WERI-Rb-1 (cell line): ENCODE data around the gene GOLGA3.
A peak's percentile ranks its signal among the peaks of the same experiment; 100 is the strongest.
"Not testable (repeated sequence)": the region's sequence is repeated elsewhere in the genome, so short reads cannot be mapped to it uniquely, and the experiment has no call there.

Experiments used
- DNase-seq: peaks from one replicate; pipeline ENCODE4 v3.0.0-alpha.2; 2020
- H3K27ac ChIP-seq: fragments of 250-450 bp; sonication (Bioruptor Pico); 2 replicates; pipeline ENCODE4 v1.5.1; 2020; ENCODE audit warnings: mild to moderate bottlenecking, moderate library complexity
- H3K27me3 ChIP-seq: fragments of 250-450 bp; sonication (Bioruptor Pico); 2 replicates; pipeline ENCODE4 v1.5.1; 2021; ENCODE audit warnings: mild to moderate bottlenecking, low read depth, moderate library complexity; ENCODE audit not compliant: insufficient read depth, severe bottlenecking
- H3K36me3 ChIP-seq: fragments of 250-450 bp; sonication (Bioruptor Pico); 2 replicates; pipeline ENCODE4 v1.5.1; 2020; ENCODE audit warnings: mild to moderate bottlenecking, moderate library complexity
- H3K4me3 ChIP-seq: 2 replicates; pipeline ENCODE4 v1.5.1; 2011; ENCODE audit warnings: low read depth, mild to moderate bottlenecking, control low read depth, low read length
- H3K9me3 ChIP-seq: fragments of 250-450 bp; sonication (Bioruptor Pico); 2 replicates; pipeline ENCODE4 v1.5.1; 2021; ENCODE audit warnings: mild to moderate bottlenecking, moderate library complexity; ENCODE audit not compliant: severe bottlenecking
- TF ChIP-seq, protein P1 (sequence below): IDR thresholded peaks from 2 replicates; pipeline ENCODE4 v1.5.1; 2011; ENCODE audit warnings: low read depth, mild to moderate bottlenecking, control low read depth, inconsistent platforms, low read length

GOLGA3 gene

DNA sequence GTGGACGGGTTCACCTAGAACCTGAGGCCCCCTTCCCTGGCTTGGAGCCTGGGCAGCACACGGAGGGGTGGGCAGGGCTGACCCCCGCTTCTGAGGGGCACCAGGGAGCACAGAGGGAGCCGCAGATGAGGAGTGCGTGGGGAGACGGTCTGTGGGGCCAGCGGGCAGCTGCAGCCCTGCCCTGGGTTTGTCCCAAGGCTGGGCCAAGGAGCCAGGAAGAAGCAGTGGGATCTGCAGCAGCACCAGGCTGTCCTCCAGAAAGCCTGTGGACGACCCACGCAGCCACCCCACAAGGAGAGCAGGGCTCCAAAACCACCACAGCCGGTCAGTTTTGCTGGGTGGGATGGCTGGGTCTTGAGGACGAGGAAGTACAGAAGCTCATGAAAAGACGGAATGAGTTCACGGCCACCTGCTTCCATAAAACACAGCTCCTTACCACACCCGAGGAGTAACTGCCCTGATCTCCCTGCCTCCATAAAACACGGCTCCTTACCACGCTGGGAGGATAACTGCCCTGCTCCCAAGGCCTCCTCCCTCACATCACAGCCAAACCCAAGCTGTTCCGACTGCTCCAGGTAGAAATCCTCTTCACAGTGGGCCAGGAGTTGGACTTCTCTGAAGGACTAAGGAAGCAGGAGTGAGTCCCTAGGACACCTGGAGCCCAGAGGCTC, 9.9 kb upstream of the GOLGA3 start:
- H3K4me3 ChIP-seq: no peak overlapping the region
- no peaks in the 10 kb centered on the region for H3K9me3 ChIP-seq
- no peaks in the 10 kb centered on the region for H3K27me3 ChIP-seq
- TF ChIP-seq, protein P1, sequence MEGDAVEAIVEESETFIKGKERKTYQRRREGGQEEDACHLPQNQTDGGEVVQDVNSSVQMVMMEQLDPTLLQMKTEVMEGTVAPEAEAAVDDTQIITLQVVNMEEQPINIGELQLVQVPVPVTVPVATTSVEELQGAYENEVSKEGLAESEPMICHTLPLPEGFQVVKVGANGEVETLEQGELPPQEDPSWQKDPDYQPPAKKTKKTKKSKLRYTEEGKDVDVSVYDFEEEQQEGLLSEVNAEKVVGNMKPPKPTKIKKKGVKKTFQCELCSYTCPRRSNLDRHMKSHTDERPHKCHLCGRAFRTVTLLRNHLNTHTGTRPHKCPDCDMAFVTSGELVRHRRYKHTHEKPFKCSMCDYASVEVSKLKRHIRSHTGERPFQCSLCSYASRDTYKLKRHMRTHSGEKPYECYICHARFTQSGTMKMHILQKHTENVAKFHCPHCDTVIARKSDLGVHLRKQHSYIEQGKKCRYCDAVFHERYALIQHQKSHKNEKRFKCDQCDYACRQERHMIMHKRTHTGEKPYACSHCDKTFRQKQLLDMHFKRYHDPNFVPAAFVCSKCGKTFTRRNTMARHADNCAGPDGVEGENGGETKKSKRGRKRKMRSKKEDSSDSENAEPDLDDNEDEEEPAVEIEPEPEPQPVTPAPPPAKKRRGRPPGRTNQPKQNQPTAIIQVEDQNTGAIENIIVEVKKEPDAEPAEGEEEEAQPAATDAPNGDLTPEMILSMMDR: no peak
- peaks cover 43% of the 10 kb centered on the region for H3K36me3 ChIP-seq
- H3K27ac ChIP-seq: peak overlapping the region; percentile 89
- no peak for DNase-seq

DNA sequence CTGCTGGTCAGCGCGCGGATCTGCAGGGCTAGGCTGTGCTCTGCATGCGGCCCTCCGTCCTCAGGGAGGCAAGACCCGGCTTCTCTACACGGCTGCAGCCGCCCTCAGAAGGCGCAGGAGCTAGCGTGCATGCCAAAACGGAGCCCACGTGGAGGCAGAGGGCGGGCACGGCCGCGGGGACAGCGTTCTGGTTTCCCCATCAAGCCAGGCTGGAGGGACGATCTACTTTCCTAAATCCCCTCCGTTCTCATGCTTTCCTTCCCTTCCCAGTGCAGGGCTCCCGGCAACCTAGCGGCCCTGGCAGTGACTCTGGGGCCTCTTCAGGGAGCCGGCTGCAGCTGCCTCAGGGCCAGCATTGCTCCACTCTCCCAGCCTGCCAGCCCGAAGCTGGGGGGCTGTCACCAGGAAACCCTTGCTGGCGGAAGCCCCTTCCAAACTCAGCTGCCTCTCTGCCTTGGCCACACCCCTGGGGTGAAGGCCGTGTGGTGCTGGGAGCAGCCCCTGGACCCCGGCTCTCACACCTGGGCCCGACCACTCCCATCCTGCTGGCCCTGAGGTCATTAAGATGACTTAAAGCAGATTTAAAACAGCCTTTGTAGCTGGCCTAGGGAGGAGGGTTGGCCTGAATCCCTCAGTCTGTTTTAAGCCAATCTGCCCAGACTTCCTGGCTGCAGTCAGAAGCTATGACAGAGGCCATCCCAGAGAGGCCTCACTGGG, 9.2 kb upstream of the GOLGA3 start:
- H3K9me3 ChIP-seq: no peaks in the 10 kb centered on the region
- H3K27me3 ChIP-seq: no peaks in the 10 kb centered on the region
- peak overlapping the region; percentile 89 for H3K27ac ChIP-seq
- peaks cover 36% of the 10 kb centered on the region for H3K36me3 ChIP-seq
- TF ChIP-seq, protein P1: no peak
- peak; percentile 79 for DNase-seq
- H3K4me3 ChIP-seq: no peak overlapping the region

DNA sequence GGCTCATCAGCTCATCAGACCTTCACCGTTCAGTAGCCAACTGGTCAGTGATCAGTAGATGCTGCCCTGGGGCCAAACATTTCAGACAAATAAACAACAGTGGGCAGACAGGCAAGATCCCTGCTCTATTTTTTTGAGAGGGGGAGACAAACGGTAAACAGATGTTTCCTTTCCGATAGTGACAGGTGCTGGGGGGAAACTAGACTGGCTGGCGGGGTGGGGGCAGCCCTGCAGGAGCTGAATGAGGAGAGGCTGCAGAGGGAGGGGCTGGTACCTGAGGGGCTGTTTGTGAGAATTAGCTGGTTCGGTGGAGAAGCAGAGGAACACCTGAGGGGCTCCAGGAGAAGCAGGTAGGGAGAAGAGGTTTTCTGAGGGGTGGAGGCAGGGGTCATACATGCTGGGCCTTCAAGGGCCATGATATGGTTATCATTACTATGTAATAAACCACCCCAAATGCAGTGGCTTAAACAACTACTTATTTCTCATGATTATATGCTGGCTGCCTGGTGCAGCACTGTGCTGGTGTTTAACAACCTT, 8.2 kb upstream of the GOLGA3 start:
- no peaks in the 10 kb centered on the region for H3K27me3 ChIP-seq
- peak overlapping the region; percentile 89 for H3K27ac ChIP-seq
- H3K36me3 ChIP-seq: peaks cover 31% of the 10 kb centered on the region
- peak overlapping the region; percentile 11 for H3K4me3 ChIP-seq
- no peak for DNase-seq
- H3K9me3 ChIP-seq: no peaks in the 10 kb centered on the region
- TF ChIP-seq, protein P1: no peak

DNA sequence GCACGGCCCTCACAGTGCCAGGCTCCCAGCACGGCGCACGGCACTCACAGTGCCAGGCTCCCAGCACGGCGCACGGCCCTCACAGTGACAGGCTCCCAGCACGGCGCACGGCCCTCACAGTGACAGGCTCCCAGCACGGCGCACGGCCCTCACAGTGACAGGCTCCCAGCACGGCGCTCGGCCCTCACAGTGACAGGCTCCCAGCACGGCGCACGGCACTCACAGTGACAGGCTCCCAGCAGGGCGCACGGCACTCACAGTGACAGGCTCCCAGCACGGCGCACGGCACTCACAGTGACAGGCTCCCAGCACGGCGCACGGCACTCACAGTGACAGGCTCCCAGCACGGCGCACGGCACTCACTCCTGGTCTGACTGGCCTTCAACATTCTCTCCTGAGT, 7.6 kb upstream of the GOLGA3 start:
- peaks cover 26% of the 10 kb centered on the region for H3K36me3 ChIP-seq
- peak overlapping the region; percentile 11 for H3K4me3 ChIP-seq
- not testable (repeated sequence) for DNase-seq, H3K27me3 ChIP-seq, H3K9me3 ChIP-seq
- H3K27ac ChIP-seq: peak overlapping the region; percentile 89; the same call in 1 of the 2 replicates

DNA sequence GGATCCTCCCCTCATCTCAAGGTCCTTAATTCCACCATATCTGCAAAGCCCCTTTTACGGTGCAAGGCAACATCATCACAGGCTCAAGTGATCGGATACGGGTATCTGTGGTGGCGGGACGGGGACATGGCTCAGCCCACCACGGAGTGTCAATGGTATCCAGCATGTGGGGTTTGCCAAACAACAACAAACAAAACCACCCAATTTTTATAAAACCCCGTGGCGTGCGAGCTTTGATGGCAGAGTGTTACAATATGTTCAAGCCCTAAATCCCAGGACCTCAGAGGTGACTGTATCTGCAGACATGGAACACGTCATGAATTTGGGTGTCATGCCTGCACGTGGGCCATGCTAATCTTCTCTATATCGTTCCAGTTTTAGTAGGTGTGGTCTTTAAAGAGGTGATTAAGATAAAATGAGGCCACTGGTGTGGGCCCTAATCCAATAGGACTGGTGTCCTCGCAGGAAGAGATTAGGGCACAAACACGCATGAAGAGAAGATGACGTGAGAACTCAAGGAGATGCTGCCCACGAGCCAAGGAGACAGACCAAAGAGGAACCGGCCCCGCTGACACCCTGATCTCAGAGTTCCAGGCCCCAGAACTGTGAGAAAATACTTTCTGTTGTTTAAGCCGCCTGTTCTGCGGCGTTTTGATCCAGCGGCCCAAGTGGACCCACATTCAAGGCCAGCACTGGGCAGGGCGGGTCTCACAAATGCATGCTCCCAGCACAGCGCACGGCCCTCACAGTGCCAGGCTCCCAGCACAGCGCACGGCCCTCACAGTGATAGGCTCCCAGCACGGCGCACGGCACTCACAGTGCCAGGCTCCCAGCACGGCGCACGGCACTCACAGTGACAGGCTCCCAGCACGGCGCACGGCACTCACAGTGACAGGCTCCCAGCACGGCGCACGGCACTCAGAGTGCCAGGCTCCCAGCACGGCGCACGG, 6.7 kb upstream of the GOLGA3 start:
- no peaks in the 10 kb centered on the region for H3K27me3 ChIP-seq
- peaks cover 19% of the 10 kb centered on the region for H3K36me3 ChIP-seq
- TF ChIP-seq, protein P1: no peak
- H3K4me3 ChIP-seq: peak overlapping the region; percentile 23
- H3K27ac ChIP-seq: no peak overlapping the region
- no peaks in the 10 kb centered on the region for H3K9me3 ChIP-seq
- peak; percentile 39 for DNase-seq
